Measurements from ENCODE around the gene RNFT2.

GRCh38 chr12:116804051-116804450 lies 65.9 kb downstream of the RNFT2 start:
- no peak for TF ChIP-seq CTCF (IDR thresholded peaks at IDR 0.05)
- TF ChIP-seq POLR2AphosphoS5 (IDR thresholded peaks at IDR 0.05; ENCODE audit: insufficient read depth in 1 of 2, low read depth in 1 of 2), result no peak
- no peak for TF ChIP-seq POLR2A (IDR thresholded peaks at IDR 0.05)
